Smooth muscle cell (in vitro differentiated cells): Measurements from ENCODE around the gene SYT14. TPM values are rescaled to one million over a fixed set of nuclear protein-coding genes. Genes with fewer than 3 reads are reported as not detected.
"Not testable (repeated sequence)": the region's sequence is repeated elsewhere in the genome, so short reads cannot be mapped to it uniquely, and the experiment has no call there.

Experiments
- DNase-seq: peaks from one replicate; lab custom pipeline; 2025; ENCODE audit not compliant: unreplicated experiment; lab: John Stamatoyannopoulos, UW
- H2AFZ ChIP-seq: fragments of 200-600 bp; sonication (generic); 2 replicates; pipeline ENCODE4 v1.6.0; 2016; ENCODE audit warnings: antibody characterized with exemption, low read depth, mild to moderate bottlenecking
- H3F3A ChIP-seq: fragments of 200-600 bp; sonication (generic); 2 replicates; pipeline ENCODE4 v1.6.0; 2017; ENCODE audit warnings: antibody characterized with exemption, low read depth
- H3K27ac ChIP-seq: fragments of 200-600 bp; sonication (generic); 2 replicates; pipeline ENCODE4 v1.5.1; 2016; ENCODE audit warnings: low read depth, mild to moderate bottlenecking
- H3K27me3 ChIP-seq: fragments of 200-600 bp; sonication (generic); 2 replicates; pipeline ENCODE4 v1.6.1; 2016; ENCODE audit warnings: low read depth, mild to moderate bottlenecking
- H3K36me3 ChIP-seq: fragments of 200-600 bp; sonication (generic); 2 replicates; pipeline ENCODE4 v1.5.1; 2016; ENCODE audit warnings: low read depth
- H3K4me1 ChIP-seq: fragments of 200-600 bp; sonication (generic); 2 replicates; pipeline ENCODE4 v1.5.1; 2016; ENCODE audit warnings: low read depth
- H3K4me2 ChIP-seq: fragments of 200-600 bp; sonication (generic); 2 replicates; pipeline ENCODE4 v1.6.0; 2016; ENCODE audit warnings: mild to moderate bottlenecking
- H3K4me3 ChIP-seq: fragments of 200-600 bp; sonication (generic); 2 replicates; pipeline ENCODE4 v1.5.1; 2016; ENCODE audit warnings: mild to moderate bottlenecking
- H3K79me2 ChIP-seq: fragments of 200-600 bp; sonication (generic); 2 replicates; pipeline ENCODE4 v1.6.0; 2016; ENCODE audit warnings: low read depth, mild to moderate bottlenecking
- H3K9ac ChIP-seq: fragments of 200-600 bp; sonication (generic); 2 replicates; pipeline ENCODE4 v1.6.0; 2016; ENCODE audit warnings: low read depth
- H3K9me3 ChIP-seq: fragments of 200-600 bp; sonication (generic); replicated peaks from 2 replicates; pipeline ENCODE4 v1.5.1; 2016; ENCODE audit warnings: low read depth
- H4K20me1 ChIP-seq: fragments of 200-600 bp; sonication (generic); 2 replicates; pipeline ENCODE4 v1.6.0; 2016; ENCODE audit warnings: low read depth
- CTCF ChIP-seq: fragments of 200-600 bp; sonication (generic); IDR thresholded peaks from 2 replicates; pipeline ENCODE4 v1.5.1; 2017; ENCODE audit warnings: borderline replicate concordance, mild to moderate bottlenecking, antibody characterized with exemption; ENCODE audit not compliant: insufficient read depth, poor library complexity, severe bottlenecking
- WGBS: methylation state at CpG from one replicate; pipeline ENCODE4 v1.1.7; 2016; ENCODE audit warnings: low lambda C conversion rate; 5-methylcytosine and 5-hydroxymethylcytosine counted together
- polyA plus RNA-seq: library from polyadenylated mRNA; unstranded; fragments of >200 nt; fragmentation: Nextera tagmentation; extraction: Ambion mirVana; gene quantifications from 2 replicates; pipeline ENCODE4 v1.2.1, GENCODE V29; 2016
- total RNA-seq: library from RNA; depleted of rRNA; stranded (reverse); fragments of >200 nt; gene quantifications from 2 replicates; pipeline ENCODE4 v1.2.3, GENCODE V29; 2014

SYT14 gene
- total and polyA plus RNA-seq, 2 experiments from 2014 or later: 0.81 TPM; not detected in 1

- WGBS: 79% methylated on average over 1 of the region's 1 CpG
- no peaks in the 10 kb centered on the region for H3F3A ChIP-seq
- H3K9me3 ChIP-seq: no peaks in the 10 kb centered on the region
- no peaks in the 10 kb centered on the region for H3K4me1 ChIP-seq
- no peak overlapping the region for H3K4me3 ChIP-seq
- H3K9ac ChIP-seq: no peak overlapping the region
- no peak overlapping the region for H2AFZ ChIP-seq
- no peaks in the 10 kb centered on the region for H4K20me1 ChIP-seq
- no peaks in the 10 kb centered on the region for H3K36me3 ChIP-seq
- no peaks in the 10 kb centered on the region for H3K27me3 ChIP-seq
- no peak overlapping the region for H3K4me2 ChIP-seq
- DNase-seq: no peak
- H3K27ac ChIP-seq: no peak overlapping the region
- H3K79me2 ChIP-seq: no peaks in the 10 kb centered on the region
- TF ChIP-seq CTCF: no peak
Observed at GRCh38 chr1:210031473-210031872, 93.5 kb downstream of the SYT14 start.

GRCh38 chr1:210043058-210043457, 105.0 kb downstream of the SYT14 start:
- no peak overlapping the region for H2AFZ ChIP-seq
- DNase-seq: no peak
- no peak overlapping the region for H3K4me3 ChIP-seq
- H3K9me3 ChIP-seq: no peaks in the 10 kb centered on the region
- no peaks in the 10 kb centered on the region for H3K4me1 ChIP-seq
- H3K36me3 ChIP-seq: no peaks in the 10 kb centered on the region
- H3K4me2 ChIP-seq: no peak overlapping the region
- H3K9ac ChIP-seq: no peak overlapping the region
- no peaks in the 10 kb centered on the region for H4K20me1 ChIP-seq
- H3K27ac ChIP-seq: no peak overlapping the region
- no peaks in the 10 kb centered on the region for H3K79me2 ChIP-seq
- no peaks in the 10 kb centered on the region for H3K27me3 ChIP-seq
- no peaks in the 10 kb centered on the region for H3F3A ChIP-seq
- TF ChIP-seq CTCF: no peak

GRCh38 chr1:210049616-210050015, 111.6 kb downstream of the SYT14 start:
- Histone ChIP-seq H3K9me3 (no peaks in the 10 kb centered on the region), H3F3A (no peaks in the 10 kb centered on the region), H2AFZ (no peak overlapping the region), H3K4me3 (no peak overlapping the region), H3K79me2 (no peaks in the 10 kb centered on the region), H3K4me2 (no peak overlapping the region), H3K36me3 (no peaks in the 10 kb centered on the region), H3K4me1 (no peaks in the 10 kb centered on the region), H3K27ac (no peak overlapping the region), H3K27me3 (no peaks in the 10 kb centered on the region), H3K9ac (no peak overlapping the region), H4K20me1 (no peaks in the 10 kb centered on the region)
- no peak for TF ChIP-seq CTCF
- no peak for DNase-seq
- WGBS: 86% methylated on average over 7 of the region's 7 CpGs

- not testable (repeated sequence) for H3K27me3 ChIP-seq, H3K9me3 ChIP-seq, H3K27ac ChIP-seq, H3F3A ChIP-seq, H3K79me2 ChIP-seq, H3K9ac ChIP-seq, H3K4me2 ChIP-seq, H2AFZ ChIP-seq, DNase-seq, H3K4me1 ChIP-seq, H3K36me3 ChIP-seq, H3K4me3 ChIP-seq, H4K20me1 ChIP-seq
- 60% methylated on average over 4 of the region's 4 CpGs for WGBS
Observed at GRCh38 chr1:210050491-210050890, 112.5 kb downstream of the SYT14 start.
